A549 (cell line): ENCODE data around the gene GLP2R.

Experiments used
- CTCF ChIP-seq: fragments of >200 bp; sonication (Bioruptor Twin); formaldehyde crosslinking; IDR thresholded peaks from 3 replicates; pipeline ENCODE4 v1.5.1; 2016
- JUNB ChIP-seq: fragments of >200 bp; sonication (Bioruptor Twin); formaldehyde crosslinking; IDR thresholded peaks from 2 replicates; pipeline ENCODE4 v1.6.1; 2016

- no peak for TF ChIP-seq JUNB
- TF ChIP-seq CTCF, result no peak
Measured at GRCh38 chr17:9844153-9844552, 18.4 kb downstream of the GLP2R start.
